Kasumi-1 (cell line): ENCODE data around the gene LRTM2.
A peak's percentile ranks its signal among the peaks of the same experiment; 100 is the strongest.

Experiments used
- DNase-seq, 2 experiments: peaks; one replicate each; lab custom pipeline; 2025; lab: John Stamatoyannopoulos, UW

LRTM2 gene

GRCh38 chr12:1820191-1820895 is at the start of gene LRTM2:
LRTM2 (plus strand) TSS chr12:1820565; CDS start chr12:1828149, 7,584 bp downstream.
- DNase-seq: no peak

GRCh38 chr12:1773937-1774655 is 46.3 kb upstream of the LRTM2 start:
- DNase-seq: no peak

- DNase-seq: peak in 1 of 2 experiments; percentile 4
Observed at GRCh38 chr12:1776170-1776921, 44.0 kb upstream of the LRTM2 start.

- no peak for DNase-seq
Observed at GRCh38 chr12:1777798-1778197, 42.6 kb upstream of the LRTM2 start.

- no peak for DNase-seq
Observed at GRCh38 chr12:1778911-1779310, 41.5 kb upstream of the LRTM2 start.

GRCh38 chr12:1779783-1780182 is 40.6 kb upstream of the LRTM2 start:
- no peak for DNase-seq

- no peak for DNase-seq
Observed at GRCh38 chr12:1781772-1782171, 38.6 kb upstream of the LRTM2 start.

- no peak for DNase-seq
Observed at GRCh38 chr12:1782215-1782614, 38.1 kb upstream of the LRTM2 start.

- DNase-seq: no peak
Observed at GRCh38 chr12:1787714-1788113, 32.7 kb upstream of the LRTM2 start.

- DNase-seq: no peak
Observed at GRCh38 chr12:1790444-1790843, 29.9 kb upstream of the LRTM2 start.

- DNase-seq: peak; percentile 45 to 52
Observed at GRCh38 chr12:1791104-1791841, 29.1 kb upstream of the LRTM2 start.

GRCh38 chr12:1792406-1792805 is 28.0 kb upstream of the LRTM2 start:
- no peak for DNase-seq

- DNase-seq: no peak
Observed at GRCh38 chr12:1793426-1794210, 26.7 kb upstream of the LRTM2 start.

- DNase-seq: no peak
Observed at GRCh38 chr12:1794440-1795090, 25.8 kb upstream of the LRTM2 start.

GRCh38 chr12:1795221-1795784 is 25.1 kb upstream of the LRTM2 start:
- no peak for DNase-seq

GRCh38 chr12:1795785-1796514 is 24.4 kb upstream of the LRTM2 start:
- peak; percentile 41 to 76 for DNase-seq

- DNase-seq: peak; percentile 9 to 16
Observed at GRCh38 chr12:1796515-1797010, 23.8 kb upstream of the LRTM2 start.

- peak in 1 of 2 experiments; percentile 2 for DNase-seq
Observed at GRCh38 chr12:1797011-1797901, 23.1 kb upstream of the LRTM2 start.
